ENCODE data around the gene TMTC1. TPM values are rescaled to one million over a fixed set of nuclear protein-coding genes. Genes with fewer than 3 reads are reported as not detected.
"Not testable (repeated sequence)": the region's sequence is repeated elsewhere in the genome, so short reads cannot be mapped to it uniquely, and the experiment has no call there.

The TMTC1 gene
- total RNA-seq, 1 donor from 2014 or later, result not detected

- Mint-ChIP-seq H3K4me3 (no peak overlapping the region), H3K27me3 (no peaks in the 10 kb centered on the region), H3K9me3 (no peaks in the 10 kb centered on the region), H3K36me3 (ENCODE audit: low read depth) (no peaks in the 10 kb centered on the region), H3K4me1 (no peaks in the 10 kb centered on the region), H3K27ac (no peak overlapping the region)
- intact Hi-C loops (cut with micrococcal nuclease), result no loop called here
- ChIA-PET POLR2A (no interaction called here), CTCF (no interaction called here)
- no peak for TF ChIP-seq CTCF (IDR thresholded peaks at IDR 0.05)
- ATAC-seq (ENCODE audit: low read depth) (no peak), DNase-seq (no peak)
Observed at GRCh38 chr12:29634057-29634456, 149.7 kb downstream of the TMTC1 start.

DNA sequence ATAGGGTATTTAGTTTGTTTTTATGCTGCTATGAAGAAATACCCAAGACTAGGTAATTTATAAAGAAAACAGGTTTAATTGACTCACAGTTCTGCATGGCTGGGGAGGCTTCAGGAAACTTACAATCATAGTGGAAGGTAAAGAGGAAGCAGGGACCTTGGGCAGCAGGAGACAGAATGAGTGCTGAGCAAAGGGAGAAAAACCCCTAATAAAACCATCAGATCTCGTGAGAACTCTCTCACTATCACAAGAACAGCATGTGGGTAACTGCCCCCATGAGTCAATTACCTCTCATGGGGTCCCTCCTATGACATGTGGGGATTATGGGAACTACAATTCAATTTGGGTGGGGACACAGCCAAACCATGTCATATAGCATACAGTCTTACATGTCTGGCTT, 153.6 kb downstream of the TMTC1 start:
- intact Hi-C loops (cut with micrococcal nuclease); H3K36me3 Mint-ChIP-seq (ENCODE audit: low read depth); H3K4me3 Mint-ChIP-seq; H3K9me3 Mint-ChIP-seq; DNase-seq; H3K27me3 Mint-ChIP-seq; ATAC-seq (ENCODE audit: low read depth); H3K4me1 Mint-ChIP-seq; H3K27ac Mint-ChIP-seq; CTCF ChIA-PET; POLR2A ChIA-PET: not testable (repeated sequence)

DNA sequence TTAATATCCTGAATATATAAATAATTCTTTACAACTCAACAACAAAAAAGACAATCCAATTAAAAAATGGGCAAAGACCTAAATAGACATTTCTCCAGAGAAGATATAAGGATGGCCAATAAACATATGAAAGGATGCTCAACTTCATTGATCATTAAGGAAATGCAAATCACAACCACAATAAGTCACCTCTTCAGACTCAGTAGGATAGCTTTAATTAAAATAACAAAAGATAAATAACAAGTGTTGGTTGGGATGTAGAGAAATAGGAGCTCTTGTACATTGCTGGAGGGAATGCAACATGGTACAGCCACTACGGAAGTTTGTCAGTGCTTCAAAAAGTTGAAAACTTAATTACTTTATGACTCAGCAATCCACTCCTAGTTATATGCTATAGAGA, 156.5 kb downstream of the TMTC1 start:
- DNase-seq (no peak), ATAC-seq (ENCODE audit: low read depth) (no peak)
- POLR2A ChIA-PET, result no interaction called here
- no peak for TF ChIP-seq CTCF (IDR thresholded peaks at IDR 0.05)
- Mint-ChIP-seq H3K9me3 (peaks cover 10% of the 10 kb centered on the region), H3K4me3 (no peak overlapping the region), H3K4me1 (no peaks in the 10 kb centered on the region), H3K27ac (no peak overlapping the region), H3K36me3 (ENCODE audit: low read depth) (no peaks in the 10 kb centered on the region), H3K27me3 (no peaks in the 10 kb centered on the region)
- intact Hi-C loops (cut with micrococcal nuclease), result no loop called here
- CTCF ChIA-PET, result no interaction called here

DNA sequence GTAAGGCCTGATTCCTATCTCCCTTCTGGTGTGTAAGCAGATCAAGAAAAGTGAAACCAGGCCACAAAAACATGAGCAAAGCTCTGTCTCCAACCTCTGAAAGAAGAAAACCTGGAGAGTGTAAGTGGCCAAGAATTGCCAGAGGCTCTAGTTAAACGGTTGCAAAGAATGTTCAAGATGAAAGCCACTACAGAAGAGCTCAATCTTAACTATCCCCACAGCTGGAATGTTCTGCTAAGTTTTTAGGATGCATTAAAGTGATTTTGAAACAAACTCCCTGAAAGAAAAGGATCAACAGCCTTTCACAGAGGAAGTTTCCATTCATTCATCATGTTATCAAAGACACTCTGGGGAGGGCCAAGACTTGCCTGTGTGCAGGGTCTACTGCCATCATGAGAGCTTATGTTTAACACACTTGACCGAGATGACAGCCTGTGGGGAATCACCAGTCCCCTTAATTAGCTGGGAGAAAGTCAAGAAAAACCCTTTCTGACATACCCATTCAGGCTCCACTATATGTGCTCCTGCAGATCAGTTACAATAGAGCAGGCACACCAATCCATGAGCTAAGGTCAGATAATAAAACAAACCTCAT, 158.3 kb downstream of the TMTC1 start:
- Mint-ChIP-seq H3K27me3 (no peaks in the 10 kb centered on the region), H3K36me3 (ENCODE audit: low read depth) (no peaks in the 10 kb centered on the region), H3K27ac (no peak overlapping the region), H3K9me3 (peaks cover 10% of the 10 kb centered on the region), H3K4me3 (no peak overlapping the region), H3K4me1 (no peaks in the 10 kb centered on the region)
- intact Hi-C loops (cut with micrococcal nuclease), result no loop called here
- CTCF ChIA-PET, result no interaction called here
- DNase-seq, result no peak
- TF ChIP-seq CTCF (IDR thresholded peaks at IDR 0.05), result no peak
- no peak for ATAC-seq (ENCODE audit: low read depth)
- POLR2A ChIA-PET, result no interaction called here

DNA sequence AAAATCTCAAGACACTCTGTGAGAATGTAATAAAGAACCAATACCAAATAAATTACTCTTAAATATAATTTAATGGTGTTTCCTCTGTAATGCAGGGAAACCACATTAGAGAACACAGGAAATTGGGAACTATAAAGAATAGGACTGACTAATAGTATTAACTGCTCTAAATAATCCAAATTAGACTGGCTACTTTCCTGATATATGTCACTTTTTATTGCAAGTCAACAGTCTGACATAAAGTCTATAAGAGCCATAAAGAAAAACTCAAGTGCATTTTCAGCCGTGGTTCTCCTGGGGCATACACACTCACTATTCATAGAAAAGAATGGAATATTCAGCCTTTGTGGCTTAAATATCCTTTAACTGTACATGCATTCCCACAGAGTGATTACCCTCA, 161.5 kb downstream of the TMTC1 start:
- H3K4me3 Mint-ChIP-seq, result no peak overlapping the region
- no peak overlapping the region for H3K27ac Mint-ChIP-seq
- DNase-seq (no peak), ATAC-seq (ENCODE audit: low read depth) (no peak)
- H3K36me3 Mint-ChIP-seq (ENCODE audit: low read depth), result no peaks in the 10 kb centered on the region
- H3K27me3 Mint-ChIP-seq, result no peaks in the 10 kb centered on the region
- no peaks in the 10 kb centered on the region for H3K4me1 Mint-ChIP-seq
- peaks cover 3% of the 10 kb centered on the region for H3K9me3 Mint-ChIP-seq
- TF ChIP-seq CTCF (IDR thresholded peaks at IDR 0.05), result no peak
- intact Hi-C loops (cut with micrococcal nuclease), result no loop called here
- ChIA-PET CTCF (no interaction called here), POLR2A (no interaction called here)

DNA sequence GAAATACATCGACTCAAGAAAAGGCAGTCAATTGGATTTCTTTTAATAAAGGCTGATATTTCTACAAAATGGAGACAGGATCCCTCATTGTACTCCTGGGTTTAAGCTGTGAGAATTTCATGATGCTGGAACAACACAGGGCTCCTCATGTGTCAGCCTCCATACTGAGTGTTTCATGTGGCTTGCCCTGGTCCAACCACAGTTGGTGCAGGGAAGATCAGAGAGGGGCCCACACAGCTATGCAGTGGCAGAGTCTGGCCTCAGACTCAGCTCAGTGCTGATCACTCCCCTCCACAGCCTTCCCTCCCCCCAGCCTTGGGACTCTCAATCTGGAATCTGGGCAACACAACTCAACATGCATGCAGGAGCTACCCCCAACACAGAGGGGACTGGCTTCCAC, 163.7 kb downstream of the TMTC1 start:
- H3K9me3 Mint-ChIP-seq, result no peaks in the 10 kb centered on the region
- POLR2A ChIA-PET, result no interaction called here
- H3K4me3 Mint-ChIP-seq, result no peak overlapping the region
- H3K27me3 Mint-ChIP-seq, result no peaks in the 10 kb centered on the region
- no peaks in the 10 kb centered on the region for H3K36me3 Mint-ChIP-seq (ENCODE audit: low read depth)
- H3K27ac Mint-ChIP-seq, result no peak overlapping the region
- TF ChIP-seq CTCF (IDR thresholded peaks at IDR 0.05), result no peak
- ATAC-seq (ENCODE audit: low read depth), result no peak
- no peak for DNase-seq
- intact Hi-C loops (cut with micrococcal nuclease), result no loop called here
- H3K4me1 Mint-ChIP-seq, result no peaks in the 10 kb centered on the region
- CTCF ChIA-PET, result no interaction called here
